ENCODE measurements around the gene WWOX.

The WWOX gene

GRCh38 chr16:78249832-78250231, 150.4 kb downstream of the WWOX start:
- DNase-seq (ENCODE audit: low read depth) = no peak
- no peak overlapping the region for H3K4me3 ChIP-seq (ENCODE audit: low read depth, low read length)
- no peak for TF ChIP-seq CTCF (IDR thresholded peaks at IDR 0.05; ENCODE audit: insufficient read depth, low read depth, low read length, missing control alignments)

DNA sequence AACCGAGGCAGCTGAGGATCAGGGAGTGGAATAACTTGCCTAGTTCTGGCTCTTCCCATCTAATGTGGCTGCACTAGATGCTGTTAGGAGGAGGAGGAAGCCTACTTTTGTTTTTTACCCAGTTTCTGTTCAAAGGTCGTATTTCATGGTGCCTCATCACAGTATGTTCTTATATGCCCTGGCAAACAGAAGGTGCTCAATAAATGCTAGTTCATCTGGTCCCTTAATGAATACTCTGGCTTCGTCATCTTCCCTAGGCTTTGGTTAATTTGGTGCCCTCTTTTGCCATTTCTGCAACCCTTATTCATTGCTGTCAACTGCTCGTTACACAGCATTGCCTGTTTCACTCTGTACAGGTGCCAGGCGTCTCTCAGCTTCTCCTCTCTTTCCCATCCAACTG, 151.7 kb downstream of the WWOX start:
- TF ChIP-seq CTCF (IDR thresholded peaks at IDR 0.05; ENCODE audit: insufficient read depth, low read depth, low read length, missing control alignments) = no peak
- H3K4me3 ChIP-seq (ENCODE audit: low read depth, low read length) = no peak overlapping the region
- no peak for DNase-seq (ENCODE audit: low read depth)

- no peak for TF ChIP-seq CTCF (IDR thresholded peaks at IDR 0.05; ENCODE audit: insufficient read depth, low read depth, low read length, missing control alignments)
- H3K4me3 ChIP-seq (ENCODE audit: low read depth, low read length) = no peak overlapping the region
- DNase-seq (ENCODE audit: low read depth) = no peak
Observed at GRCh38 chr16:78252757-78253156, 153.3 kb downstream of the WWOX start.

DNA sequence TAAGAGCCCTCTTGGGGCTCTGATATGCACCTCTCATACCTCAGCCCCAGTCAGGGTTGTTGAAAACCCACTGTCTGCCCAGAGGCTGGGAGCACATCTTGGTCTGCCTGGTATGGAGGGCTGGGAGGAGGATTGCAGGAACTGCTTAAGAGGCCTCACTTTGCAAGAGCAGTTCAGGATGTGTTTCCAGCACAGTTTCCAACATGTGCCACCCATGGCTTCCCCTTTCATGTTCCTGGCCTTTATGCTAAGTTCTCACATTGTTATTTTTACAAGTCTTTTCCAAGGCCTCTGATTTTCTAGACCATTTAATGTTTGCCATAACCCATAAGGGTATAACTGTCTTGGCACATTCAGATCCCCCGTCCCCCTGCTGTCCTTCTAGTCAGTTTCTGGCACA, 155.4 kb downstream of the WWOX start:
- TF ChIP-seq CTCF (IDR thresholded peaks at IDR 0.05; ENCODE audit: insufficient read depth, low read depth, low read length, missing control alignments) = no peak
- DNase-seq (ENCODE audit: low read depth) = no peak
- no peak overlapping the region for H3K4me3 ChIP-seq (ENCODE audit: low read depth, low read length)

DNA sequence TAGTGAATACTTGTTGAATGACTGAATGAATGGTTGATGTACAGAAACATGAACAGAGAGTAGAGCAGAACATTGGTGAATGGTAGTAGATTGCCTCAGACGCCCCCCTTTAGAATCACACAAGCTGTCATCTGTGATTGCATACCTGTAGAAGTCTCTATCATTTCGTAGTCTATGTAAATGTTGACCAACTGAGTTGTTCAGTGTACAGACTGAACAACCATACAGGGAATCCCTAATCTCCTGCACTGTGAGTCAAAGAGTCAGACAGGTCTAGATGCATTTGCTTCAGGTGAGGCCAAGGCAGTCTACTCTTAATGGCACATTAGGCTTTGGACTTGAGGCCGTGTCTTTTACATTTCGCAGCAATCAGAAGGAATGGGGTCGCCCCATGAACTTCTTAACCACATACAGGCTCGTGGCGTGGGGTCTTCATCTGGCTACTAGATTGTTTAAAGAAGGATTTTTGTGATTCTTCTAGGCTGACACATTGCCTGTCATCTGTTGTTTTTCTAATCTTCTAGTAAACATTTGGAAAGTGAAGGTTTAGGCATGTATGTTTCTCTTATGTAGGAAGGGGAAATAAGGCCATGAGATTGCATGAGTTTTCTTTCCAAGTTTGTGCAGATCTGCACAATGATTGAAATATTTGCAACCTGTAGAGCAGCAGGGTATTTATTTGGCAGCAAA, 157.4 kb downstream of the WWOX start:
- DNase-seq (ENCODE audit: low read depth) = no peak
- TF ChIP-seq CTCF (IDR thresholded peaks at IDR 0.05; ENCODE audit: insufficient read depth, low read depth, low read length, missing control alignments) = no peak
- H3K4me3 ChIP-seq (ENCODE audit: low read depth, low read length) = no peak overlapping the region

- no peak for TF ChIP-seq CTCF (IDR thresholded peaks at IDR 0.05; ENCODE audit: insufficient read depth, low read depth, low read length, missing control alignments)
- DNase-seq (ENCODE audit: low read depth) = no peak
- no peak overlapping the region for H3K4me3 ChIP-seq (ENCODE audit: low read depth, low read length)
Observed at GRCh38 chr16:78257376-78257728, 157.9 kb downstream of the WWOX start.

- no peak for DNase-seq (ENCODE audit: low read depth)
- no peak overlapping the region for H3K4me3 ChIP-seq (ENCODE audit: low read depth, low read length)
- TF ChIP-seq CTCF (IDR thresholded peaks at IDR 0.05; ENCODE audit: insufficient read depth, low read depth, low read length, missing control alignments) = no peak
Observed at GRCh38 chr16:78258375-78259065, 159.1 kb downstream of the WWOX start.
